ENCODE data around the gene ADCY5. TPM values are rescaled to one million over a fixed set of nuclear protein-coding genes. Genes with fewer than 3 reads are reported as not detected.

The ADCY5 gene
- total and polyA plus RNA-seq, 2 experiments from 2014 or later: 3.1 to 4.7 TPM

DNA sequence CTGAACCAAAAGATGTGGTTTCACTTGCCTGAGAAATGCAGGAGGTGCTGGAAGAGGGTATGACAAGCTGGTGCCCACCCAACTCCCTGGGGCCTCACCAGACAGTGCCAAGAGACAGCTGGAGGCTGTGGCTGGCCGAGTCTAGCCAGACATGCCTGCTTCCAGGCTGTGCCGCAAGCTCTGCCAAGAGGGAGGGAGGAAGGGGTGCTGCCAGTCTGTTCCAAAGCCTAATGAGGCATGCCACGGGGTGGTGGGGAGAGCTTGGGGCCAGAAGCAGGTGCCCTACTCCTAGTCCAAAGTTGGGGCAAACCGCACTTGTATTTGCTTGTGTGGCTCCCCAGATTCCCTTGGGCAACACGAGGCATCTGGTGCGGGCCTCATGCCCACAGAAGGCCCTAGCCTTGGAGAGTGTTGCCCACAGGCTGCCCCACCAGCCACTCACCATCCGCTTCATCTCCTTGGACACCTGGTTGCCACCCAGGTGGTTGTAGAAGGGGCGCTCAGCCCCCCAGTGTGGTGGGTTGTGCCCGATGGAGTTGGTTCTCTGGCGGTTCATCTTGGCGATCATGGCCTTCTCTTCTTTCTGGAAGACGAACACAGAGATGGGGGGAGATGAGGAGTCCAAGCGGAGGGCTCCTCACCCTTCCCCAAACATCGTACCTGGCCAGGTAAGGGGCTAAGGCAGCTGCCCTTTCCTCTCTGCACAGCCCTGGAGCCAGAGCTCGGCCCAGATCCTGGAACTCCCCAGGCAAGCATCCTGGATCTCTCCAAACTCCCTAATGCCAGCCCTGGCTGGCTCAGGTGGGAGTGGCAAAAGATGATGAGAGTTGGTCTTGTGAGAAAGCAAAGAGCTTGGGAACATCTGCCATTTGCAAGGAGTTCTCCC is 123.8 kb downstream of the ADCY5 start:
- H3K79me2 ChIP-seq: no peaks in the 10 kb centered on the region
- no peak overlapping the region for H3K4me2 ChIP-seq
- 88% methylated on average over 15 of the region's 15 CpGs for WGBS (ENCODE audit: low lambda C conversion rate, missing lambda C conversion rate)
- H3K27me3 ChIP-seq: peaks cover 9% of the 10 kb centered on the region
- H3K4me1 ChIP-seq (ENCODE audit: insufficient read depth): no peaks in the 10 kb centered on the region
- no peak overlapping the region for H3K4me3 ChIP-seq
- TF ChIP-seq, protein P1, sequence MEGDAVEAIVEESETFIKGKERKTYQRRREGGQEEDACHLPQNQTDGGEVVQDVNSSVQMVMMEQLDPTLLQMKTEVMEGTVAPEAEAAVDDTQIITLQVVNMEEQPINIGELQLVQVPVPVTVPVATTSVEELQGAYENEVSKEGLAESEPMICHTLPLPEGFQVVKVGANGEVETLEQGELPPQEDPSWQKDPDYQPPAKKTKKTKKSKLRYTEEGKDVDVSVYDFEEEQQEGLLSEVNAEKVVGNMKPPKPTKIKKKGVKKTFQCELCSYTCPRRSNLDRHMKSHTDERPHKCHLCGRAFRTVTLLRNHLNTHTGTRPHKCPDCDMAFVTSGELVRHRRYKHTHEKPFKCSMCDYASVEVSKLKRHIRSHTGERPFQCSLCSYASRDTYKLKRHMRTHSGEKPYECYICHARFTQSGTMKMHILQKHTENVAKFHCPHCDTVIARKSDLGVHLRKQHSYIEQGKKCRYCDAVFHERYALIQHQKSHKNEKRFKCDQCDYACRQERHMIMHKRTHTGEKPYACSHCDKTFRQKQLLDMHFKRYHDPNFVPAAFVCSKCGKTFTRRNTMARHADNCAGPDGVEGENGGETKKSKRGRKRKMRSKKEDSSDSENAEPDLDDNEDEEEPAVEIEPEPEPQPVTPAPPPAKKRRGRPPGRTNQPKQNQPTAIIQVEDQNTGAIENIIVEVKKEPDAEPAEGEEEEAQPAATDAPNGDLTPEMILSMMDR (IDR thresholded peaks at IDR 0.05; ENCODE audit: poor library complexity): no peak
- TF ChIP-seq EZH2phosphoT487 (IDR thresholded peaks at IDR 0.05; ENCODE audit: low read depth, severe bottlenecking, unreplicated experiment) (no peak), EZH2 (IDR thresholded peaks at IDR 0.05; ENCODE audit: borderline replicate concordance) (no peak)
- H3K9me2 ChIP-seq (replicated peaks; ENCODE audit: insufficient read depth): no peaks in the 10 kb centered on the region
- no peaks in the 10 kb centered on the region for H3K36me3 ChIP-seq (replicated peaks; ENCODE audit: insufficient read depth, low read depth)
- no peaks in the 10 kb centered on the region for H3K9me3 ChIP-seq (ENCODE audit: low read depth)
- H4K20me1 ChIP-seq (ENCODE audit: insufficient read depth, poor library complexity, severe bottlenecking): no peaks in the 10 kb centered on the region
- no peak overlapping the region for H3K27ac ChIP-seq
- H2AFZ ChIP-seq: no peak overlapping the region
- no peak for DNase-seq (ENCODE audit: low spot score)

DNA sequence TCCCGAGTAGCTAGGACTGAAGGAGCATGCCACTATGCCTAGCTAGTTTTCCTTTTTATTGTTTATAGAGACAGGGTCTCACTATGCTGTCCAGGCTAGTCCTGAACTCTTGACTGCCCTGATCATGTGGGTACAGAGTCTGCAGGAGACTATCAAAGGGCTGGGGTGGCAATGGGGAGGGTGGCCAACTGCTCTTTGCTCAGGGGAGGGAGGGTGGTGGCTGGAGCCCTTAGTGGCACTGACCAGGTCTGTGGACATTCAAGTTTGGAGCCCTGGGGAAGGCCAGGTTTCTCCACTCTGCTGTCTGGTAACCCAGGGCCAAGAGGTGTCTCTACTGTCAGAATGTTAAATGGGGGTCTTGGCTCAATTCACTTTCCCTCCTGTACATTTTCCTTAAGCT is 125.1 kb downstream of the ADCY5 start:
- Histone ChIP-seq H3K27ac (no peak overlapping the region), H3K9me3 (ENCODE audit: low read depth) (no peaks in the 10 kb centered on the region), H3K4me2 (no peak overlapping the region), H3K27me3 (peaks cover 9% of the 10 kb centered on the region), H3K79me2 (no peaks in the 10 kb centered on the region), H3K4me3 (no peak overlapping the region), H4K20me1 (ENCODE audit: insufficient read depth, poor library complexity, severe bottlenecking) (no peaks in the 10 kb centered on the region), H3K36me3 (replicated peaks; ENCODE audit: insufficient read depth, low read depth) (no peaks in the 10 kb centered on the region), H3K9me2 (replicated peaks; ENCODE audit: insufficient read depth) (no peaks in the 10 kb centered on the region), H3K4me1 (ENCODE audit: insufficient read depth) (no peaks in the 10 kb centered on the region), H2AFZ (no peak overlapping the region)
- TF ChIP-seq, protein P1 (IDR thresholded peaks at IDR 0.05; ENCODE audit: poor library complexity): no peak
- TF ChIP-seq EZH2 (IDR thresholded peaks at IDR 0.05; ENCODE audit: borderline replicate concordance) (no peak), EZH2phosphoT487 (IDR thresholded peaks at IDR 0.05; ENCODE audit: low read depth, severe bottlenecking, unreplicated experiment) (no peak)
- WGBS (ENCODE audit: low lambda C conversion rate, missing lambda C conversion rate): 89% methylated on average over 1 of the region's 1 CpG
- no peak for DNase-seq (ENCODE audit: low spot score)

DNA sequence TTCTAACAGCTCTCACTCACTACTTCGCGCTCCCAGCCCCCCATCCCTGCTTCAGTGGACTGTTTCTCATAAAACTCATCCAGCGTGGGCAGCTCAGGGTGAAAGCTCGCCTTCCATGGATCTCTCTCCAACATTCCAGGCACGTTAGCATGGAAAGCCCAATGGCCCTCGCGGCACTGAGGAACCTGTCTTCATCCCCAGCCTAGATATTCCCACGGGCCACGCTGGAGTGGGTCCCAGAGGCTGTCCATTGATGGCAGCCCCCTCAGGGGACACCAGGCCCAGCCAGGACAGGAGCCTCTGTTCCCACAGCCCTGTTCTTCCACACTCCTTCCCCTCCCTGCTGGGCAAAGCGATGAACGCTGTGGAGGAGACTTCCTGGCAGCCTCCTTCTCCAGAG is 126.0 kb downstream of the ADCY5 start:
- Histone ChIP-seq H3K4me2 (no peak overlapping the region), H3K27ac (no peak overlapping the region), H3K4me1 (ENCODE audit: insufficient read depth) (no peaks in the 10 kb centered on the region), H3K36me3 (replicated peaks; ENCODE audit: insufficient read depth, low read depth) (no peaks in the 10 kb centered on the region), H3K9me3 (ENCODE audit: low read depth) (no peaks in the 10 kb centered on the region), H3K4me3 (no peak overlapping the region), H4K20me1 (ENCODE audit: insufficient read depth, poor library complexity, severe bottlenecking) (no peaks in the 10 kb centered on the region), H2AFZ (no peak overlapping the region), H3K27me3 (peaks cover 9% of the 10 kb centered on the region), H3K79me2 (no peaks in the 10 kb centered on the region), H3K9me2 (replicated peaks; ENCODE audit: insufficient read depth) (no peaks in the 10 kb centered on the region)
- TF ChIP-seq EZH2phosphoT487 (IDR thresholded peaks at IDR 0.05; ENCODE audit: low read depth, severe bottlenecking, unreplicated experiment) (no peak), EZH2 (IDR thresholded peaks at IDR 0.05; ENCODE audit: borderline replicate concordance) (no peak)
- TF ChIP-seq, protein P1 (IDR thresholded peaks at IDR 0.05; ENCODE audit: poor library complexity): no peak
- 76% methylated on average over 11 of the region's 11 CpGs for WGBS (ENCODE audit: low lambda C conversion rate, missing lambda C conversion rate)
- no peak for DNase-seq (ENCODE audit: low spot score)
